ENCODE results near the gene TMEM221.

GRCh38 chr19:17429641-17430113 is 18.8 kb downstream of the TMEM221 start:
- TF ChIP-seq ARNTL (CRISPR knock-in tag; IDR thresholded peaks at IDR 0.05; ENCODE audit: borderline replicate concordance, low read depth): no peak
- TF ChIP-seq CSDC2 (CRISPR knock-in tag; IDR thresholded peaks at IDR 0.05): no peak
- TF ChIP-seq TCF4 (CRISPR knock-in tag; IDR thresholded peaks at IDR 0.05; ENCODE audit: borderline replicate concordance): no peak
- no peak for TF ChIP-seq ZNF70 (CRISPR knock-in tag; IDR thresholded peaks at IDR 0.05)
- no peak for TF ChIP-seq SNAI2 (CRISPR knock-in tag; IDR thresholded peaks at IDR 0.05)
- TF ChIP-seq CSRNP3 (CRISPR knock-in tag; IDR thresholded peaks at IDR 0.05): no peak
- TF ChIP-seq RARB (CRISPR knock-in tag; IDR thresholded peaks at IDR 0.05): no peak

Measured in SK-N-SH treated with all-trans-retinoic acid at 6 μM for 48 hours (cell line).